GM10248 (cell line): ENCODE data around the gene PRODH2.
A peak's percentile ranks its signal among the peaks of the same experiment; 100 is the strongest.

Source experiments
- CTCF ChIA-PET: fragments of 300-600 bp; sonication (Branson Sonifier 250); formaldehyde crosslinking; extraction: SDS; loops from one replicate; lab custom pipeline; 2021; ENCODE audit warnings: antibody characterized with exemption; lab: Yijun Ruan, JAX
- POLR2A ChIA-PET: fragments of 350-650 bp; sonication (Branson Sonifier 250); formaldehyde crosslinking; extraction: SDS; loops from one replicate; lab custom pipeline; 2020; ENCODE audit warnings: antibody characterized with exemption; lab: Yijun Ruan, JAX
- DNase-seq: peaks from one replicate; pipeline ENCODE4 v3.0.0; 2012; ENCODE audit errors: extremely low spot score
- TF ChIP-seq, protein P1 (sequence below): IDR thresholded peaks from 2 replicates; pipeline ENCODE4 v1.5.1; 2012; ENCODE audit warnings: mild to moderate bottlenecking, low read depth; ENCODE audit errors: extremely low read depth, missing control alignments, control extremely low read depth

PRODH2 gene

DNA sequence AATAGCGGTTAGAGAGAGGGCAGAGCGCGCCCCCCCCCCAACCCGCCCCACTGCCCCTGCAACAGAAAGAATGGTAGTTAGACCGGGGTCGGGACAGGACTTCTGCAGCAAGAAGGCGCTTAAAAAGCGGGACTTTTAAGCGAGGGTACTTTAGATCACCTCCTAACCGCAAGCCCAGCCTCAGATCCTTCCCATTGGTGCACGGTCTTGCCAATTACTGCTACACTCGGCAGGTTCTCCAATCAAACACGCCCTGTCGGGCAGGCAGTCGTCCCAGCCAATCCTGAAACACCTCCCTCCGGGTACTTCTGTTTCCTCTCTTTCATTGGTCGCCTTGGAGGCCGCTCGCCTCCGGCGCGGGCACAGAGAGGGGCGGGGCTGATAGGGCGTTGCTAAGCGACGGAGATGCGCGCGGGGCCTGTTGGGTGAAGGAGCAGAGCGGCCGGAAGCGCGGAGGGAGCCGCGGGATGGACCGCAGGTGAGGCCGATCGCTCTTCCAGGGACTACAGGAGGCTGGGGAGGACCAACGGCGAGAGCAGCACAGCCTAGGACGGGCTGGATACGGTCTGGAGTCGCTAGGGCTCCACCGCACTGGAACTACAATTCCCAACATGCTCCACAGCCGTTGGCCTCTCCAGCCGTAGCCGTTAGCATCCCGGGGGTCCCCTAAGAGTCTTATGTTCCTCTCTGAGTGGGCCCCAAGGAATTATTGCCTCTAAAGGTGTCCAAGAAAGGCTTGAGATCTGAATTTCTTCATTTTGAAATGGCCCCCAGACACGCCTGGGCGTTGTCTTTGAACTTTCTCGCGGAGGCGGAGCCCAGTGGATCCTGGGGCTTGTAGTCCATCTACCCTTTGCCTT is 54.7 kb downstream of the PRODH2 start, which contains the start of gene PROSER3:
TSS of gene PROSER3 (plus strand) at position 428 of the 860 bp plus-strand sequence. CDS start at position 468, 40 bp downstream.
- TF ChIP-seq, protein P1, sequence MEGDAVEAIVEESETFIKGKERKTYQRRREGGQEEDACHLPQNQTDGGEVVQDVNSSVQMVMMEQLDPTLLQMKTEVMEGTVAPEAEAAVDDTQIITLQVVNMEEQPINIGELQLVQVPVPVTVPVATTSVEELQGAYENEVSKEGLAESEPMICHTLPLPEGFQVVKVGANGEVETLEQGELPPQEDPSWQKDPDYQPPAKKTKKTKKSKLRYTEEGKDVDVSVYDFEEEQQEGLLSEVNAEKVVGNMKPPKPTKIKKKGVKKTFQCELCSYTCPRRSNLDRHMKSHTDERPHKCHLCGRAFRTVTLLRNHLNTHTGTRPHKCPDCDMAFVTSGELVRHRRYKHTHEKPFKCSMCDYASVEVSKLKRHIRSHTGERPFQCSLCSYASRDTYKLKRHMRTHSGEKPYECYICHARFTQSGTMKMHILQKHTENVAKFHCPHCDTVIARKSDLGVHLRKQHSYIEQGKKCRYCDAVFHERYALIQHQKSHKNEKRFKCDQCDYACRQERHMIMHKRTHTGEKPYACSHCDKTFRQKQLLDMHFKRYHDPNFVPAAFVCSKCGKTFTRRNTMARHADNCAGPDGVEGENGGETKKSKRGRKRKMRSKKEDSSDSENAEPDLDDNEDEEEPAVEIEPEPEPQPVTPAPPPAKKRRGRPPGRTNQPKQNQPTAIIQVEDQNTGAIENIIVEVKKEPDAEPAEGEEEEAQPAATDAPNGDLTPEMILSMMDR, result no peak
- ChIA-PET POLR2A (no interaction called here), CTCF (no interaction called here)
- peak; percentile 99 for DNase-seq

DNA sequence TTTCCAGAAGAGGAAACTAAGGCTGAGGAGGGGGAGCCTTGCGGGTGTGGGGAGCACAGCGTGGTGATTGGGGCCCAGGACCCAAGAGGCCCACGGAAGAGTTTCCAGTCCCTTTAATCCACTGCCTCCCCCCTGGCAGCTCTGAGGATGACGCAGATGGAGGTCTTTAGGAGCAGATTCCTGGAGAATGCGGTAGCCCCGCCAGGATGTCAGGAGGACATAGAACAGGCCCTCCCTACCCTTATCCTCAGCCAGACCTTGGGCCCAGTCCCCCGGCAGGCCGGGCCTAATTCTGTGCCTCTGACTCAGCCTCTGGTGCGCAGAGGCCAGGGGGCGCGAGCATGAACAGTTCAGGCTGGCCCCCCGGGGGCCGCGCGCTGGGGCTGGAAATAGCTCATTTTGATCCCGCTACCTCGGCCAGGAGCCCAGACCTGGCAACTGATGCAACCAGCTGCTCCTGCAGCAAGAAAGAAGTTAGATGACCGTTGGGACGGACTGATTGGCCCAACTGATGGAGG is 55.4 kb downstream of the PRODH2 start:
- TF ChIP-seq, protein P1, result no peak
- ChIA-PET CTCF (no interaction called here), POLR2A (interaction anchor here (1.3 kb wide), 1 partner anchor 9 kb away, joined by 5 read pairs; the partner anchor contains the start of gene LIN37)
- DNase-seq, result peak; percentile 25

DNA sequence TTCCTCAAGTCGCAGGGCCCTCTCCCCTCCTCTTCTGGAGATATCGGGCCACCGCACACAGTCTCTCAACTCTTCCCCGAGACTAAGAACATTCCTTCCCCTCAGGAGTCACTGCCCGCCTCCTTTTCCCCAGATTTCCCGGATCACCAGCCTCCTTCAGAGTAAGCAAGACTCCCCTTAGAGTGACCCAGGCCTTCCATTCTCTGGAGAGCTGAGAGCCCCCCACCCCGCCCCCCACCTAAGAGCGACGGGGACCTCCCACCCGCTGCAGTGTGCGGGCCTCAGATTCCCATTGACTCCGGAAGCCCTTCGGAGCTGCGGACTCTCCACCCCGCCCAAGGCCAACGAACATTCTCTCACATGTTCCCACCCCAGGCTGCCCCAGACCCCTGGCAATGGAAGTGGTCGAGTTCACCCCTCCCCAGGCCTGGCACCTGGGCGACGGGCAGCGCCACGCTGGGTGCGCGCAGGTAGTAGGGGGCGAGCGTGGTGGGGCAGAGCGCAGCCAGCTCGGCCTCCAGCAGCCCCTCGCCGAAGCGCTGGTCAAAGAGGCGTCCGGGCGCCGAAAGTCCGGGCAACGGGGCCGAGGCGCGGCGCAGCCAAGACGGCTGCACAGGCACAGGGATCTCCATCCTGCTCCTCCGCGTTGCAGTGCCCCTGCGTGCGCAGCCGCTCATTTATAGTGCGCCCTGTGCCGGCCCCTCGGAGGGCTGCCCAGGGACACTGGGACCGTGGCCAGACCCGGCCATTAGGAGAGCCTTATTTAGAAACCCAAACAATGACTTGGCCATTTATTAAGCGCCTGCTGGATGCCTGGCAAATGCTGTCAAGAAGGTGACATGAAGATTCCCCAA is 56.0 kb downstream of the PRODH2 start, which contains the start of gene HSPB6:
TSS of gene HSPB6 (minus strand) at position 653 of the 854 bp plus-strand sequence. CDS start at position 632, 21 bp downstream.
- no peak for DNase-seq
- ChIA-PET CTCF (no interaction called here), POLR2A (interaction anchor here (1.3 kb wide), 1 partner anchor 8 kb away, joined by 5 read pairs; the partner anchor contains the start of gene LIN37)
- TF ChIP-seq, protein P1, result no peak

DNA sequence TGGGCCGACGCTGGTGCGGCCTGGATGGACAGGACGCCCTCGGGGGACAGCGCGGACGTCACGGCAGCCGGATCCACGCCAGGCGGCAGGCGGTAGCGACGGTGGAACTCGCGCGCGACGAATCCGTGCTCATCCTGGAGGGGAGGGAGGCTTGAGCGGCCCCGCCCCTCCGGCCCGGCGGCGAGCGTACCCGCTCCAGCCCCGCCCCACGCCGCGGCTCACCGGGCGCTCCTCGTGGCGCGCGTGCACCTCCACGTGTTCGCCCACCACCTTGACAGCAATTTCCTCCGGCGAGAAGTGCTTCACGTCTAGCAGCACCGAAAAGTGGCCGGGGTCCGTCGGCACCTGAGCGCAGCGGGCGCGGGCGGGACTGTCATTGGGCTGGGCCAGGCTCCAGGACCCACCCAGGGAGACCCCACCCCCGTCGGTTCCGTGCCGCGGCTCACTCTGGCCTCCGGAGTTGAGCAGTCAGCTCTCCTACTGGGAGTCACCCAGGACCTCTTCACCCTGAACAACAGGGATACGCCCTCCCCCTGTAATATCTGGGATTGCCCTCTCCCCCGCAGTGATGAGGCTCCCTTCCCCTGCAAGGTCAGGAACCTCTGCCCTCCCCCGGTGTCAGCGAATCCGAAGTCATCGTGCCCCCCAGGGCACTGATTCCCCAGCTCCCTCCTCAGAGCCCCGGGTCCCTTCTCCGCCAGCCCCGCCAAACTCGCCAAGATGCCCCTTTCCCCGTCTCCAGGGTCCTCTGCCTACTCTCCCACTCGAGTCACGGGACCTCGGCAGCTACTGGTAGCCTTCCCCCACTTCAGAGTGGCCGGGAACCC is 56.9 kb downstream of the PRODH2 start:
- ChIA-PET POLR2A (no interaction called here), CTCF (no interaction called here)

DNA sequence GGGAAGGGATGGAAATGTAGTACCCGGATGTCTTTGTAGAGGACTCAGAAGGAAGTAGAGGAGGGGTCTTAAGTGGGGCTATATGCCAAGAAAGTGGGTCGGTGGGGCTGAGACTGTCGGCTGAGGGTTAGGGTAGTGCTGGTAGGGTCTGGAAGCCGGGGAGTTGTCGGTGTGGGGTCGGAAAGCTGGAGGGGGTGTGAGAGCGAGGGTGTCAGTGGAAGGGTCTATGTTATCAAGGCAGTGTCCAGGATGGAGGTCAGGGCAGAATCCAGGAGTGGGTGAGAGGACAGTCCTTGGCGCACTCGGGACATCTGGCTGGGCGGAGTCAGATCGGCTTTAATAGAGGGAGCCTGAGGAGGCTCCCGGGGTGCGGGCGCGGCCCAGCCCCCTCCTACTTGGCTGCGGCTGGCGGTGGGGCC is 57.5 kb downstream of the PRODH2 start:
- POLR2A ChIA-PET, result no interaction called here
- TF ChIP-seq, protein P1, result no peak
- CTCF ChIA-PET, result no interaction called here
- DNase-seq, result no peak

More for the DNA sequence above, 56.9 kb downstream of the PRODH2 start:
- TF ChIP-seq, protein P1, result no peak
- DNase-seq, result peak; percentile 20
